HCT116 (cell line): ENCODE results near the gene PLAU. TPM values are rescaled to one million over a fixed set of nuclear protein-coding genes. Genes with fewer than 3 reads are reported as not detected.
A peak's percentile ranks its signal among the peaks of the same experiment; 100 is the strongest.

Experiments
- ATAC-seq: fragments of 200-7000 bp; cut with Tn5 transposase; 2 replicates; pipeline ENCODE4 v1.9.1; 2020; ENCODE audit warnings: mild to moderate bottlenecking, moderate library complexity
- BruUV-seq: library from RNA; stranded (reverse); fragments of 400-500 nt; replicated peaks from 2 replicates; lab custom pipeline; 2021; lab: Mats Ljungman, UMichigan
- CTCF ChIA-PET: fragments of 300-600 bp; sonication (Branson Sonifier 250); formaldehyde crosslinking; loops from one replicate; lab custom pipeline; 2021; ENCODE audit warnings: antibody characterized with exemption; lab: Charles Lee
- POLR2A ChIA-PET: fragments of 300-600, 350-600 bp; sonication (Branson Sonifier 250); formaldehyde crosslinking; loops from one replicate; lab custom pipeline; 2021; ENCODE audit warnings: antibody characterized with exemption; lab: Charles Lee
- RAD21 ChIA-PET, 2 experiments: fragments of 300-600 bp; sonication (Branson Sonifier 250); formaldehyde crosslinking; loops; one replicate each; lab custom pipeline; 2023; ENCODE audit warnings: low total read pairs in 2 of 2; ENCODE audit not compliant: uncharacterized antibody in 2 of 2, unreplicated experiment in 2 of 2, low non-redundant PET in 1 of 2; lab: Charles Lee
- DNase-seq: peaks from one replicate; pipeline ENCODE4 v3.0.0-alpha.2; 2010; ENCODE audit warnings: low read depth, low spot score
- H2AFZ ChIP-seq: fragments of 200-600 bp; shearing (Covaris generic), sonication (generic); 2 replicates; pipeline ENCODE4 v1.6.1; 2017; ENCODE audit warnings: low read depth, mixed run types, mixed read lengths, antibody characterized with exemption, low read length; ENCODE audit not compliant: poor library complexity, severe bottlenecking
- H3K27ac ChIP-seq: 2 replicates; pipeline ENCODE4 v1.5.1; 2012; ENCODE audit warnings: low read depth, low read length
- H3K27me3 ChIP-seq: fragments of 200-600 bp; sonication (generic); 2 replicates; pipeline ENCODE4 v1.6.1; 2016; ENCODE audit warnings: mixed run types, low read length, mixed read lengths; ENCODE audit not compliant: insufficient read depth
- H3K36me3 ChIP-seq, 2 experiments: fragments of 200-500 bp in 1 of 2; fragments of 200-600 bp in 1 of 2; sonication (Bioruptor generic) in 1 of 2; sonication (generic) in 1 of 2; 2 replicates each; pipeline versions ENCODE4 v1.5.1 to v1.6.1; 2014 to 2016; ENCODE audit warnings: low read length in 2 of 2, inconsistent platforms in 1 of 2, mixed read lengths in 1 of 2, mixed run types in 1 of 2; ENCODE audit not compliant: insufficient read depth in 2 of 2, control insufficient read depth in 1 of 2
- H3K4me1 ChIP-seq, 2 experiments: fragments of 200-600 bp in 1 of 2; sonication (generic) in 1 of 2; 2 replicates each; pipeline versions ENCODE4 v1.5.1 to v1.6.1; 2012 to 2017; ENCODE audit warnings: low read length in 2 of 2, inconsistent platforms in 1 of 2, mild to moderate bottlenecking in 1 of 2, mixed read lengths in 1 of 2, mixed run types in 1 of 2, moderate library complexity in 1 of 2; ENCODE audit not compliant: insufficient read depth in 2 of 2, control insufficient read depth in 1 of 2
- H3K4me2 ChIP-seq: fragments of 200-600 bp; sonication (generic); 2 replicates; pipeline ENCODE4 v1.6.1; 2017; ENCODE audit warnings: mixed run types, low read length, mixed read lengths
- H3K4me3 ChIP-seq, 2 experiments: fragments of 200-600 bp in 1 of 2; sonication (generic) in 1 of 2; replicated peaks in 1 of 2; 2 replicates each; pipeline ENCODE4 v1.5.1; 2011 to 2016; ENCODE audit warnings: low read length in 2 of 2, control low read depth in 1 of 2, low read depth in 1 of 2, mild to moderate bottlenecking in 1 of 2, mixed read lengths in 1 of 2, mixed run types in 1 of 2
- H3K79me2 ChIP-seq: fragments of 200-600 bp; sonication (generic); 2 replicates; pipeline ENCODE4 v1.6.1; 2017; ENCODE audit warnings: mild to moderate bottlenecking, mixed run types, low read length, moderate library complexity, mixed read lengths; ENCODE audit not compliant: insufficient read depth
- H3K9ac ChIP-seq: fragments of 200-600 bp; sonication (generic); 2 replicates; pipeline ENCODE4 v1.6.1; 2016; ENCODE audit warnings: low read length, mixed read lengths
- H3K9me2 ChIP-seq: fragments of 200-600 bp; sonication (generic), shearing (Covaris generic); 2 replicates; pipeline ENCODE4 v1.6.1; 2017; ENCODE audit warnings: mixed run types, mild to moderate bottlenecking, moderate library complexity; ENCODE audit not compliant: insufficient read depth
- H3K9me3 ChIP-seq, 2 experiments: fragments of 200-500 bp in 1 of 2; fragments of 200-600 bp in 1 of 2; sonication (Bioruptor generic) in 1 of 2; sonication (generic) in 1 of 2; 2 replicates each; pipeline ENCODE4 v1.6.1; 2014 to 2017; ENCODE audit warnings: low read length in 2 of 2, mixed read lengths in 2 of 2, inconsistent platforms in 1 of 2, low read depth in 1 of 2, mild to moderate bottlenecking in 1 of 2, mixed run types in 1 of 2, moderate library complexity in 1 of 2; ENCODE audit not compliant: control insufficient read depth in 1 of 2, insufficient read depth in 1 of 2
- H4K20me1 ChIP-seq: fragments of 200-600 bp; sonication (generic), shearing (Covaris generic); 2 replicates; pipeline ENCODE4 v1.6.1; 2017; ENCODE audit warnings: mixed run types, mild to moderate bottlenecking, moderate library complexity; ENCODE audit not compliant: insufficient read depth
- ATF3 ChIP-seq: IDR thresholded peaks from 2 replicates; pipeline ENCODE4 v1.6.1; 2012
- CEBPB ChIP-seq: IDR thresholded peaks from 2 replicates; pipeline ENCODE4 v1.6.1; 2012; ENCODE audit warnings: low read depth
- EGR1 ChIP-seq: IDR thresholded peaks from 2 replicates; pipeline ENCODE4 v1.6.1; 2012; ENCODE audit warnings: low read depth
- ELF1 ChIP-seq: IDR thresholded peaks from 2 replicates; pipeline ENCODE4 v1.6.1; 2012; ENCODE audit warnings: low read depth, borderline replicate concordance
- FOSL1 ChIP-seq: IDR thresholded peaks from 2 replicates; pipeline ENCODE4 v1.6.1; 2012; ENCODE audit warnings: low read depth
- POLR2A ChIP-seq: IDR thresholded peaks from 2 replicates; pipeline ENCODE4 v1.7.0; 2011; ENCODE audit warnings: borderline replicate concordance; ENCODE audit not compliant: insufficient read depth, insufficient read length; ENCODE audit errors: extremely low read depth
- POLR2AphosphoS5 ChIP-seq: IDR thresholded peaks from 2 replicates; pipeline ENCODE4 v1.6.1; 2011; ENCODE audit warnings: mild to moderate bottlenecking, low read depth, low read length, moderate library complexity
- RAD21 ChIP-seq: IDR thresholded peaks from 2 replicates; pipeline ENCODE4 v1.6.1; 2012; ENCODE audit warnings: low read depth, mild to moderate bottlenecking
- SIN3A ChIP-seq: IDR thresholded peaks from 2 replicates; pipeline ENCODE4 v1.6.1; 2012; ENCODE audit warnings: low read depth
- SRF ChIP-seq: IDR thresholded peaks from 2 replicates; pipeline ENCODE4 v1.6.1; 2012; ENCODE audit warnings: low read depth
- YY1 ChIP-seq: IDR thresholded peaks from 2 replicates; pipeline ENCODE4 v1.6.1; 2011; ENCODE audit warnings: low read length, low read depth, moderate library complexity, mild to moderate bottlenecking; ENCODE audit not compliant: insufficient replicate concordance; ENCODE audit errors: extremely low read depth
- ZFX ChIP-seq: fragments of 450-650 bp; IDR thresholded peaks from 2 replicates; pipeline ENCODE4 v1.6.1; 2017
- intact Hi-C: fragments of 100-400 bp; cut with micrococcal nuclease; formaldehyde crosslinking; loops from 2 replicates; pipeline ENCODE4 v1.10.0; 2022
- total RNA-seq: library from RNA; stranded (reverse); gene quantifications from one replicate; pipeline ENCODE4 v1.2.1, GENCODE V29; 2021; ENCODE audit not compliant: unreplicated experiment
- TF ChIP-seq, protein P1 (sequence below): IDR thresholded peaks from 2 replicates; pipeline ENCODE4 v1.6.1; 2011; ENCODE audit warnings: mild to moderate bottlenecking, low read length, moderate library complexity; ENCODE audit not compliant: insufficient replicate concordance; ENCODE audit errors: extremely low read depth

PLAU gene
- total RNA-seq, 1 experiment from 2014 or later, result 60.3 TPM

DNA sequence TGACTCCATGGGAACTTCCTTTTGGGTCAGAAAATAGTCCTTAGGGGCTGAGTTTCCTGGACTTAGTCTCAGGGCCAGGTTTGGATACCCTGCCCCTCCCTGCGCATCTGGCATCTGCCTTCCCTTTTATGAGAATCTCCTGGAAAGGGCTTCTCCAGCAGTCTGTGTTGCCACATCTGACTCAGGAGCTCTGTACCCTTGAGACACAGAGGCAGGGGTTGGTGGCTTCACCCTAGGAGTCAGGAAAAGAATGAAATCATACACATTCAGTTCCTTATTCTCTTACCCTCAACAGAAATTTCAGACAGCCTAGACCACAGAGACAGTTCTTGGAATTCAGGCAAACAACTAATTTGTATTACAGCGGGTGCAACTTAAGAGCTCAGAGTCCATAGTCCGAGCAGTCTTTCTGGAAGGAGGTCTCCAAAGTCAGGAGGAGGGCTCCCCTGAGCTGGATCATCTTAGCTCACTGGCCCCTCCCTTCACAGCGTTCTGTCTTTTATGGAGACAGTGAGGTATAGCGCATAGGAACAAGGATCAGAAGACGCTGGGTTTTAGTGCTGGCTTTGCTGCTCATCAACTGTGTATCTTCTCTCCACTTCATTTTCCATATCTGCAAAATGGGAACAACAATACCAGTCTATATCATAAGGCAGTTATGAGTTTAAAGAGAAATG, 3.0 kb upstream of the PLAU start:
- no peak for ATAC-seq
- peak overlapping the region; percentile 97 for H3K4me2 ChIP-seq
- RAD21 ChIA-PET, result interaction anchor here (0.7 to 2.0 kb wide), 4 partner anchors 8 to 22 kb away, joined by 3 to 5 read pairs (median 4); no protein-coding TSS in a partner anchor
- no peaks in the 10 kb centered on the region for H3K27me3 ChIP-seq
- CTCF ChIA-PET, result interaction anchor here (1.3 kb wide), 1 partner anchor 19 kb away, joined by 3 read pairs; no protein-coding TSS in a partner anchor
- peaks cover 9% of the 10 kb centered on the region; the same call in 1 of the 2 replicates for H3K79me2 ChIP-seq
- peak overlapping the region; percentile 92 for H3K27ac ChIP-seq
- BruUV-seq, result TSS peak; percentile 48
- intact Hi-C loops, result no loop called here
- POLR2A ChIA-PET, result interaction anchor here (1.4 to 5.7 kb wide), 2 partner anchors 9 to 18 kb away, joined by 5 to 98 read pairs; no protein-coding TSS in a partner anchor
- H2AFZ ChIP-seq, result peak overlapping the region; percentile 35
- DNase-seq, result no peak
- H3K4me1 ChIP-seq, result peaks cover 56 to 75% of the 10 kb centered on the region in 2 experiments
- H3K36me3 ChIP-seq, result no peaks in the 10 kb centered on the region
- H3K9me3 ChIP-seq, result no peaks in the 10 kb centered on the region
- 0 out of 4 replicates have a peak overlapping the region, but pooled peaks of 1 of the 2 experiments have one; percentile 14 for H3K4me3 ChIP-seq
- no peaks in the 10 kb centered on the region for H3K9me2 ChIP-seq
- H3K9ac ChIP-seq, result peak overlapping the region; percentile 77
- TF ChIP-seq SIN3A (no peak), ZFX (no peak), POLR2AphosphoS5 (no peak), YY1 (no peak), EGR1 (no peak), ATF3 (no peak), ELF1 (no peak), FOSL1 (no peak), POLR2A (no peak), SRF (no peak), RAD21 (no peak), CEBPB (no peak)
- TF ChIP-seq, protein P1, sequence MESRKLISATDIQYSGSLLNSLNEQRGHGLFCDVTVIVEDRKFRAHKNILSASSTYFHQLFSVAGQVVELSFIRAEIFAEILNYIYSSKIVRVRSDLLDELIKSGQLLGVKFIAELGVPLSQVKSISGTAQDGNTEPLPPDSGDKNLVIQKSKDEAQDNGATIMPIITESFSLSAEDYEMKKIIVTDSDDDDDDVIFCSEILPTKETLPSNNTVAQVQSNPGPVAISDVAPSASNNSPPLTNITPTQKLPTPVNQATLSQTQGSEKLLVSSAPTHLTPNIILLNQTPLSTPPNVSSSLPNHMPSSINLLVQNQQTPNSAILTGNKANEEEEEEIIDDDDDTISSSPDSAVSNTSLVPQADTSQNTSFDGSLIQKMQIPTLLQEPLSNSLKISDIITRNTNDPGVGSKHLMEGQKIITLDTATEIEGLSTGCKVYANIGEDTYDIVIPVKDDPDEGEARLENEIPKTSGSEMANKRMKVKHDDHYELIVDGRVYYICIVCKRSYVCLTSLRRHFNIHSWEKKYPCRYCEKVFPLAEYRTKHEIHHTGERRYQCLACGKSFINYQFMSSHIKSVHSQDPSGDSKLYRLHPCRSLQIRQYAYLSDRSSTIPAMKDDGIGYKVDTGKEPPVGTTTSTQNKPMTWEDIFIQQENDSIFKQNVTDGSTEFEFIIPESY, result no peak
- no peaks in the 10 kb centered on the region for H4K20me1 ChIP-seq
